ENCODE data around the gene CD1C. TPM values are rescaled to one million over a fixed set of nuclear protein-coding genes. Genes with fewer than 3 reads are reported as not detected.

Gene CD1C
- total RNA-seq, 1 experiment from 2014 or later, result not detected

DNA sequence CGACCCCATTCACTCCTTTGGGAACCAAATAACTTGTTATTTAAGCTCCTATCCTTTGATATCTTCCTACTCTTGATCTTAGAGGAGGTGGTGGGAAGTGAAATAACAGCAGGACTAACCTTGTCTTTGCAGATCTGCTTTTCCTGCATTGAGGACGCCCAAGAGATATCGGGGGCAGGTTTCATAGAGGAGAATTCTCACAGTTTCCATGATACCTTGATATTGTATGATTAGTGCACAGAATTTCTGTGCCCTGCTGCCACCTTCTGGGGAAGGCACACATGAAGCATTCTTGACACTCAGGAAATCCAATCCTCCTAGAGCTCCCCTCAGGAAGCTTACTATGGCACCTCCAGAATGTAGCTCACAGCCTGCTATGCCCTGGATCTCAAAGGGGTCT lies 40.0 kb downstream of the CD1C start:
- Histone ChIP-seq H2AFZ (ENCODE audit: low read length) (no peak overlapping the region), H3K9ac (ENCODE audit: low read length) (no peak overlapping the region), H3K9me2 (replicated peaks; ENCODE audit: low read length) (no peaks in the 10 kb centered on the region), H3K4me3 (ENCODE audit: low read length) (no peak overlapping the region), H3K79me2 (ENCODE audit: low read length) (no peaks in the 10 kb centered on the region), H3K4me1 (ENCODE audit: insufficient read depth, low read length) (no peaks in the 10 kb centered on the region), H3F3A (ENCODE audit: low read length, unreplicated experiment) (no peaks in the 10 kb centered on the region), H3K27ac (ENCODE audit: low read length) (no peak overlapping the region), H3K4me2 (ENCODE audit: low read length) (no peak overlapping the region), H3K36me3 (ENCODE audit: low read depth, low read length) (no peaks in the 10 kb centered on the region), H3K27me3 (ENCODE audit: low read length) (peaks cover 20% of the 10 kb centered on the region), H3K9me3 (ENCODE audit: low read length) (no peaks in the 10 kb centered on the region), H4K20me1 (ENCODE audit: low read length) (no peaks in the 10 kb centered on the region)
- ChIA-PET CTCF (interaction anchor here (1.2 kb wide), 1 partner anchor 125 kb away, joined by 5 read pairs; no protein-coding TSS in a partner anchor), POLR2A (ENCODE audit: unreplicated experiment) (no interaction called here)
- ATAC-seq, result peak; percentile 53; the same call in 1 of the 2 replicates
- BruUV-seq (replicated peaks), result no TSS peak
- peak; percentile 58 for TF ChIP-seq CTCF (conservative IDR thresholded peaks at IDR 0.05; ENCODE audit: low read depth, low read length)
- no peak for TF ChIP-seq EZH2 (IDR thresholded peaks at IDR 0.05; ENCODE audit: low read length, unreplicated experiment)
- intact Hi-C loops (cut with micrococcal nuclease), result no loop called here
- DNase-seq, result peak; percentile 28

- Histone ChIP-seq H3K9me2 (replicated peaks; ENCODE audit: low read length) (no peaks in the 10 kb centered on the region), H3K9me3 (ENCODE audit: low read length) (0 out of 2 replicates have a peak, but pooled peaks cover 4% of the 10 kb centered on the region), H3K79me2 (ENCODE audit: low read length) (no peaks in the 10 kb centered on the region), H3K27me3 (ENCODE audit: low read length) (peaks cover 20% of the 10 kb centered on the region), H3F3A (ENCODE audit: low read length, unreplicated experiment) (no peaks in the 10 kb centered on the region), H2AFZ (ENCODE audit: low read length) (no peak overlapping the region), H4K20me1 (ENCODE audit: low read length) (no peaks in the 10 kb centered on the region), H3K4me1 (ENCODE audit: insufficient read depth, low read length) (no peaks in the 10 kb centered on the region), H3K4me2 (ENCODE audit: low read length) (no peak overlapping the region), H3K4me3 (ENCODE audit: low read length) (no peak overlapping the region), H3K9ac (ENCODE audit: low read length) (no peak overlapping the region), H3K36me3 (ENCODE audit: low read depth, low read length) (no peaks in the 10 kb centered on the region), H3K27ac (ENCODE audit: low read length) (no peak overlapping the region)
- BruUV-seq (replicated peaks), result no TSS peak
- CTCF ChIA-PET, result interaction anchor here (1.2 kb wide), 1 partner anchor 126 kb away, joined by 5 read pairs; no protein-coding TSS in a partner anchor
- no peak for ATAC-seq
- POLR2A ChIA-PET (ENCODE audit: unreplicated experiment), result no interaction called here
- no peak for DNase-seq
- intact Hi-C loops (cut with micrococcal nuclease), result no loop called here
- no peak for TF ChIP-seq EZH2phosphoT487 (IDR thresholded peaks at IDR 0.05; ENCODE audit: borderline replicate concordance, low read length)
- TF ChIP-seq CTCF (conservative IDR thresholded peaks at IDR 0.05; ENCODE audit: low read depth, low read length), result no peak
- TF ChIP-seq EZH2 (IDR thresholded peaks at IDR 0.05; ENCODE audit: low read length, unreplicated experiment), result no peak
Measured at GRCh38 chr1:158330391-158331105, 40.8 kb downstream of the CD1C start.

- POLR2A ChIA-PET (ENCODE audit: unreplicated experiment), result no interaction called here
Measured at GRCh38 chr1:158331106-158331425, 41.3 kb downstream of the CD1C start.

More at GRCh38 chr1:158331106-158331425, 41.3 kb downstream of the CD1C start:
- H3K9me2 ChIP-seq (replicated peaks; ENCODE audit: low read length), result no peaks in the 10 kb centered on the region
- no peaks in the 10 kb centered on the region for H3K36me3 ChIP-seq (ENCODE audit: low read depth, low read length)
- ATAC-seq (no peak), DNase-seq (no peak)
- peaks cover 20% of the 10 kb centered on the region for H3K27me3 ChIP-seq (ENCODE audit: low read length)
- no peak overlapping the region for H2AFZ ChIP-seq (ENCODE audit: low read length)
- no peak overlapping the region for H3K4me3 ChIP-seq (ENCODE audit: low read length)
- H3F3A ChIP-seq (ENCODE audit: low read length, unreplicated experiment), result no peaks in the 10 kb centered on the region
- H3K79me2 ChIP-seq (ENCODE audit: low read length), result no peaks in the 10 kb centered on the region
- no peak overlapping the region for H3K4me2 ChIP-seq (ENCODE audit: low read length)
- H3K27ac ChIP-seq (ENCODE audit: low read length), result no peak overlapping the region
- no TSS peak for BruUV-seq (replicated peaks)
- H3K9me3 ChIP-seq (ENCODE audit: low read length), result 0 out of 2 replicates have a peak, but pooled peaks cover 4% of the 10 kb centered on the region
- intact Hi-C loops (cut with micrococcal nuclease), result no loop called here
- CTCF ChIA-PET, result no interaction called here
- TF ChIP-seq EZH2 (IDR thresholded peaks at IDR 0.05; ENCODE audit: low read length, unreplicated experiment), result no peak
- TF ChIP-seq EZH2phosphoT487 (IDR thresholded peaks at IDR 0.05; ENCODE audit: borderline replicate concordance, low read length), result no peak
- no peak for TF ChIP-seq CTCF (conservative IDR thresholded peaks at IDR 0.05; ENCODE audit: low read depth, low read length)
- H3K4me1 ChIP-seq (ENCODE audit: insufficient read depth, low read length), result no peaks in the 10 kb centered on the region
- H4K20me1 ChIP-seq (ENCODE audit: low read length), result no peaks in the 10 kb centered on the region
- no peak overlapping the region for H3K9ac ChIP-seq (ENCODE audit: low read length)

Measured in PC-3 (cell line).